Suppressor macrophage treated with lipopolysaccharide for 4 hours (primary cell): ENCODE data around the gene KRT2.
A peak's percentile ranks its signal among the peaks of the same experiment; 100 is the strongest.

Experiments
- DNase-seq: peaks from one replicate; pipeline ENCODE4 v3.0.0-alpha.2; 2020

KRT2 gene

GRCh38 chr12:52651726-52652261 is at the start of gene KRT2:
Gene KRT2 (minus strand): TSS chr12:52652211. CDS start chr12:52652142, 69 bp downstream.
- no peak for DNase-seq

GRCh38 chr12:52701281-52701680 is 49.3 kb upstream of the KRT2 start:
- no peak for DNase-seq

- DNase-seq = no peak
Measured at GRCh38 chr12:52699960-52700359, 47.9 kb upstream of the KRT2 start.

GRCh38 chr12:52699373-52699772 is 47.4 kb upstream of the KRT2 start:
- no peak for DNase-seq

GRCh38 chr12:52698651-52699340 is 46.8 kb upstream of the KRT2 start:
- no peak for DNase-seq

- DNase-seq = no peak
Measured at GRCh38 chr12:52697058-52697582, 45.1 kb upstream of the KRT2 start.

- DNase-seq = no peak
Measured at GRCh38 chr12:52696588-52696987, 44.6 kb upstream of the KRT2 start.

- no peak for DNase-seq
Measured at GRCh38 chr12:52695039-52695438, 43.0 kb upstream of the KRT2 start.

- DNase-seq = no peak
Measured at GRCh38 chr12:52694151-52694550, 42.1 kb upstream of the KRT2 start.

GRCh38 chr12:52693261-52693660 is 41.2 kb upstream of the KRT2 start:
- no peak for DNase-seq

- no peak for DNase-seq
Measured at GRCh38 chr12:52692254-52692653, 40.2 kb upstream of the KRT2 start.

- no peak for DNase-seq
Measured at GRCh38 chr12:52691841-52692150, 39.8 kb upstream of the KRT2 start.

- DNase-seq = peak; percentile 6
Measured at GRCh38 chr12:52691076-52691840, 39.2 kb upstream of the KRT2 start.

- no peak for DNase-seq
Measured at GRCh38 chr12:52690351-52691075, 38.5 kb upstream of the KRT2 start.

GRCh38 chr12:52689936-52690335 is 37.9 kb upstream of the KRT2 start:
- DNase-seq = no peak

- no peak for DNase-seq
Measured at GRCh38 chr12:52689239-52689638, 37.2 kb upstream of the KRT2 start.

- DNase-seq = no peak
Measured at GRCh38 chr12:52688481-52688880, 36.5 kb upstream of the KRT2 start.

- DNase-seq = no peak
Measured at GRCh38 chr12:52687497-52688385, 35.7 kb upstream of the KRT2 start.

GRCh38 chr12:52686756-52687487 is 34.9 kb upstream of the KRT2 start:
- DNase-seq = no peak

- DNase-seq = no peak
Measured at GRCh38 chr12:52686063-52686462, 34.1 kb upstream of the KRT2 start.

GRCh38 chr12:52685406-52685890 is 33.4 kb upstream of the KRT2 start:
- no peak for DNase-seq
